GM23248 (cell line): ENCODE results near the gene LYST. TPM values are rescaled to one million over a fixed set of nuclear protein-coding genes. Genes with fewer than 3 reads are reported as not detected.

Experiments used
- DNase-seq: peaks from one replicate; pipeline ENCODE4 v3.0.0-alpha.2; 2015
- H2AFZ ChIP-seq: fragments of 200-600 bp; sonication (generic); 2 replicates; pipeline ENCODE4 v1.6.1; 2016; ENCODE audit warnings: antibody characterized with exemption
- H3F3A ChIP-seq: fragments of 200-600 bp; sonication (generic); 2 replicates; pipeline ENCODE4 v1.6.1; 2016; ENCODE audit warnings: mild to moderate bottlenecking, antibody characterized with exemption, mixed run types; ENCODE audit not compliant: insufficient read depth
- H3K27ac ChIP-seq: fragments of 200-600 bp; sonication (generic); 2 replicates; pipeline ENCODE4 v1.5.1; 2016; ENCODE audit warnings: mild to moderate bottlenecking
- H3K27me3 ChIP-seq: fragments of 200-600 bp; sonication (generic); replicated peaks from 2 replicates; pipeline ENCODE4 v1.6.1; 2016; ENCODE audit warnings: mild to moderate bottlenecking; ENCODE audit not compliant: insufficient read depth
- H3K36me3 ChIP-seq: fragments of 200-600 bp; sonication (generic); 2 replicates; pipeline ENCODE4 v1.6.1; 2016; ENCODE audit warnings: low read depth, mild to moderate bottlenecking
- H3K4me1 ChIP-seq: fragments of 200-600 bp; sonication (generic); 2 replicates; pipeline ENCODE4 v1.6.1; 2016; ENCODE audit warnings: mild to moderate bottlenecking; ENCODE audit not compliant: insufficient read depth
- H3K4me2 ChIP-seq: fragments of 200-600 bp; sonication (generic); one replicate; pipeline ENCODE4 v1.6.1; 2016; ENCODE audit warnings: mild to moderate bottlenecking; ENCODE audit not compliant: unreplicated experiment
- H3K4me3 ChIP-seq: fragments of 200-600 bp; sonication (generic); 2 replicates; pipeline ENCODE4 v1.5.1; 2016; ENCODE audit warnings: mild to moderate bottlenecking
- H3K79me2 ChIP-seq: fragments of 200-600 bp; sonication (generic); 2 replicates; pipeline ENCODE4 v1.6.1; 2016; ENCODE audit warnings: mild to moderate bottlenecking; ENCODE audit not compliant: insufficient read depth
- H3K9ac ChIP-seq: fragments of 200-600 bp; sonication (generic); 2 replicates; pipeline ENCODE4 v1.6.1; 2016; ENCODE audit warnings: mild to moderate bottlenecking
- H3K9me2 ChIP-seq: fragments of 200-600 bp; sonication (generic); 2 replicates; pipeline ENCODE4 v1.6.1; 2016; ENCODE audit warnings: mixed run types, mild to moderate bottlenecking, moderate library complexity; ENCODE audit not compliant: insufficient read depth
- H3K9me3 ChIP-seq: fragments of 200-600 bp; sonication (generic); one replicate; pipeline ENCODE4 v1.6.1; 2017; ENCODE audit warnings: low read depth
- H4K20me1 ChIP-seq: fragments of 200-600 bp; sonication (generic); 2 replicates; pipeline ENCODE4 v1.6.0; 2016; ENCODE audit not compliant: insufficient read depth
- EZH2 ChIP-seq: fragments of 200-600 bp; sonication (generic); IDR thresholded peaks from 2 replicates; pipeline ENCODE4 v1.6.1; 2018; ENCODE audit warnings: antibody characterized with exemption, mild to moderate bottlenecking; ENCODE audit not compliant: insufficient read depth, poor library complexity, severe bottlenecking
- EZH2phosphoT487 ChIP-seq: fragments of 200-600 bp; sonication (generic); IDR thresholded peaks from 2 replicates; pipeline ENCODE4 v1.6.1; 2018; ENCODE audit warnings: antibody characterized with exemption, moderate library complexity, mild to moderate bottlenecking, low read depth; ENCODE audit not compliant: insufficient read depth
- WGBS, 2 experiments: methylation state at CpG; one replicate each; pipeline ENCODE4 v1.1.6; 2015 to 2017; ENCODE audit warnings: low lambda C conversion rate in 2 of 2, low coverage in 1 of 2; ENCODE audit errors: missing lambda C conversion rate in 2 of 2; 5-methylcytosine and 5-hydroxymethylcytosine counted together
- in situ Hi-C: fragments of 300-500 bp; cut with MboI; formaldehyde crosslinking; loops from 2 replicates; pipeline ENCODE4 v1.15.0; 2020
- polyA plus RNA-seq: library from polyadenylated mRNA; unstranded; fragments of >200 nt; fragmentation: Nextera tagmentation; extraction: Ambion mirVana; gene quantifications from 2 replicates; pipeline ENCODE4 v1.2.1, GENCODE V29; 2016
- total RNA-seq: library from RNA; depleted of rRNA; stranded (reverse); fragments of >200 nt; shearing (Covaris generic); gene quantifications from 2 replicates; pipeline ENCODE4 v1.2.3, GENCODE V29; 2014

LYST gene
- total and polyA plus RNA-seq, 2 experiments from 2014 or later: 5.1 to 9.0 TPM

DNA sequence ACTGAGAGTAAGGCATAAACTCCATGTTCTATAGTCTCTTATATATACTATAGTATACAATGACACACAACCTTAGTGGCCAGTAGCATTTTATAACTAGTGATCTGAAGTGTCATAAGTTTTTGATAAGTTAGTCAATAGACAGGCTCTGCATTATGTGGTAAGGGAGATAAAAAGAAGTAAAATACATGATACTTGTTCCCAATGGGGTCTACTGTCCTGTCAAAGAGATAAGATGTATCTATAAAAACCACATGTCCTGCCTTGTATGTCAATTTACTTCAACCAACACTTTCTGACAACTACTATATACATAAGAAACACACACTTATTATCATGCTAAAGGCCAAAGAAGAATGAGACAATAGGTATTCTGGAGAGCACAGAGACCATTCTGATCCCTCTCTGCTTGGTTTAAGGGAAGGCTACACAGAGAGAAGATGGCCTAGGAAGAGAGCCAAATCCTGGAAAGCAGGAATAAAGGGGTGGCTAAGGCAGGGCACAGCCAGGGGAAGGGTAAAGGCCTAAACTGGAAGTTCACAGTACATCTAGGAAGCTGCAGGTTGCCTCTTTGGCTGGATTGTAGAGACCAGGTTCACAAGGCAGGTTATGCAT is 91.4 kb downstream of the LYST start:
- H3K79me2 ChIP-seq: no peaks in the 10 kb centered on the region
- no peaks in the 10 kb centered on the region for H3K9me3 ChIP-seq
- H3K9ac ChIP-seq: no peak overlapping the region
- H3K36me3 ChIP-seq: no peaks in the 10 kb centered on the region
- no peak overlapping the region for H3K27ac ChIP-seq
- in situ Hi-C loops: no loop called here
- H3K4me2 ChIP-seq: no peak overlapping the region
- no peaks in the 10 kb centered on the region for H3K27me3 ChIP-seq
- peaks cover 15% of the 10 kb centered on the region for H3K4me1 ChIP-seq
- DNase-seq: no peak
- no peak for TF ChIP-seq EZH2phosphoT487
- no peak for TF ChIP-seq EZH2
- H3K9me2 ChIP-seq: no peaks in the 10 kb centered on the region
- no peaks in the 10 kb centered on the region for H3F3A ChIP-seq
- no peaks in the 10 kb centered on the region for H4K20me1 ChIP-seq
- H2AFZ ChIP-seq: no peak overlapping the region
- no peak overlapping the region for H3K4me3 ChIP-seq

DNA sequence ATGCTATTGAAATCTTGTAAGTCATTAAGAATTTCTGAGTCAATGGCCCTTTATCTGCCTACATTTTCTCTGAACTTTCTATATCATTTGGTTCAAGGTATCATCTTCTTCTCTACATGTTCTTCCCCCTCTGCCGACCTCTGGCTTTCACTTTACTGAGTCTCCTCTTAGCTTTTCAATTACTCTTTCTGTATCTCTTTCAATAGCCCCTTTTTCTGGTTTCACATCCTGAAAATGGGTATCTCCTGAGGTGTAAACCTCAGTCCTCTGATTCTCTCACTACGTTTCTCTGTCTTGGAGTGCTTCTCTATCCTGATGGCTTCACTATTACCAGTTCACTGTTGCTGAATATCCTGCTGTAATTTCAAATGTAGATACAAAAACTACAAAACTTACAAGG is 98.9 kb downstream of the LYST start:
- WGBS, 2 experiments: 97 to 100% methylated on average over 2 of the region's 2 CpGs
- no peak for DNase-seq
- H3K4me3 ChIP-seq: no peak overlapping the region
- H3K4me2 ChIP-seq: no peak overlapping the region
- no peaks in the 10 kb centered on the region for H3K79me2 ChIP-seq
- H3K9me2 ChIP-seq: no peaks in the 10 kb centered on the region
- in situ Hi-C loops: no loop called here
- H3K9ac ChIP-seq: no peak overlapping the region
- no peak overlapping the region for H2AFZ ChIP-seq
- H3K36me3 ChIP-seq: peaks cover 13% of the 10 kb centered on the region; the same call in 1 of the 2 replicates
- no peaks in the 10 kb centered on the region for H3K9me3 ChIP-seq
- TF ChIP-seq EZH2phosphoT487 (no peak), EZH2 (no peak)
- H3K27ac ChIP-seq: no peak overlapping the region
- no peaks in the 10 kb centered on the region for H3F3A ChIP-seq
- H3K4me1 ChIP-seq: no peaks in the 10 kb centered on the region
- H3K27me3 ChIP-seq: no peaks in the 10 kb centered on the region
- H4K20me1 ChIP-seq: no peaks in the 10 kb centered on the region

DNA sequence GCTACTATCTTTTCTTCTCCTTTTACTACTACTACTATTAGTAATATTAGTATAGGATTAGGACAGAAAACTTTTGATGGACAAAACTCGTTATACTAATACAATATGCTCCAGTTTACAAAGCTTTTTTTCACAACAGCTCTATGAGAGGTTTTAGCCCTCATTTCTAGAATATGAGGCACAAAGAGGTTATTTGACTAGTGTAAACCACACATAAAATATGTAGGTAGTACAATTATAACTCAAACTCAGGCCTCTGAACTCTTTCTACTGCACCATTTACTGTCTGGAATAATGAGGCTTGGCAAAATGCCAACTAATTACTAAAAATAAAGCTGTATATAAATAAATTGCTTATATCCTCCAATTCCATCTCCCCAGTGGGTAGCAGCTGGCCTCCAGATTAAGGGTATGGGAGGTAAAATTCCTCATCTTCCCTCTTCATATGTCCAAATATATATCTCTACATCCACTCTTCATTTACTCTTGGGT is 99.9 kb downstream of the LYST start:
- Histone ChIP-seq H3K27ac (no peak overlapping the region), H4K20me1 (no peaks in the 10 kb centered on the region), H2AFZ (no peak overlapping the region), H3K9me3 (no peaks in the 10 kb centered on the region), H3K4me3 (no peak overlapping the region), H3K27me3 (no peaks in the 10 kb centered on the region), H3K4me1 (no peaks in the 10 kb centered on the region), H3F3A (no peaks in the 10 kb centered on the region), H3K79me2 (no peaks in the 10 kb centered on the region), H3K36me3 (peaks cover 23% of the 10 kb centered on the region; the same call in 1 of the 2 replicates), H3K9ac (no peak overlapping the region), H3K9me2 (no peaks in the 10 kb centered on the region), H3K4me2 (no peak overlapping the region)
- WGBS, 2 experiments: 91 to 97% methylated on average over 1 of the region's 1 CpG
- no peak for TF ChIP-seq EZH2
- no peak for TF ChIP-seq EZH2phosphoT487
- no peak for DNase-seq
- in situ Hi-C loops: no loop called here

DNA sequence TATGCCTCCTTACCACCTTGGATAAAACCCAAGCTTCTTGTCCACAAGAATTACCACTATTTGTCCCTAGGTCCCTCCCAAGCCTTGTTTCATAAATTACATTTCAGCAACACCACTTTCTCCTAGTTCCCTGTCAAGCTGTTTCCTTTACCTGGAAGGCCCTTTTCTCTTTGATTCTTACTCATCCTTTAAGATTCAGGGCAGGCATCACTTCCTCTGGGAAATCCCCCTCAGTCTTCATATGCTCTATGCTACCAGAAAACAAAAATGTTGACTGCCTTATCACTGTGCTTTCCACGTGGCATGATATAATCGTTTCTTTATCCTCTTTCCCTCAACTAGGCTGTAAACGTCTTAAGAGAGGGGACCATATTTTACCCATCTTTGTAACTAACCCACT is 102.7 kb downstream of the LYST start:
- H3K4me3 ChIP-seq: no peak overlapping the region
- TF ChIP-seq EZH2phosphoT487: no peak
- no peak for TF ChIP-seq EZH2
- H3K9me3 ChIP-seq: no peaks in the 10 kb centered on the region
- H3K36me3 ChIP-seq: peaks cover 23% of the 10 kb centered on the region; the same call in 1 of the 2 replicates
- H3F3A ChIP-seq: no peaks in the 10 kb centered on the region
- in situ Hi-C loops: no loop called here
- no peaks in the 10 kb centered on the region for H4K20me1 ChIP-seq
- no peaks in the 10 kb centered on the region for H3K27me3 ChIP-seq
- no peaks in the 10 kb centered on the region for H3K79me2 ChIP-seq
- 96 to 98% methylated on average over 3 of the region's 3 CpGs for WGBS, 2 experiments
- H3K9ac ChIP-seq: no peak overlapping the region
- DNase-seq: no peak
- H3K9me2 ChIP-seq: no peaks in the 10 kb centered on the region
- no peak overlapping the region for H3K27ac ChIP-seq
- H3K4me1 ChIP-seq: no peaks in the 10 kb centered on the region
- H2AFZ ChIP-seq: no peak overlapping the region
- no peak overlapping the region for H3K4me2 ChIP-seq
